Prostate gland (tissue), 2 donors: ENCODE results near the gene METAP2. TPM values are rescaled to one million over a fixed set of nuclear protein-coding genes. Genes with fewer than 3 reads are reported as not detected.

Source experiments
- DNase-seq: peaks from one replicate; pipeline ENCODE4 v3.0.0-alpha.2; 2019; ENCODE audit warnings: low spot score
- H3K27ac ChIP-seq, 2 donors: fragments of 200-600 bp; sonication (generic); 2 replicates each; pipeline ENCODE4 v1.5.1; 2017 to 2019
- H3K27me3 ChIP-seq: fragments of 200-600 bp; sonication (generic); replicated peaks from 2 replicates; pipeline ENCODE4 v1.5.1; 2019; ENCODE audit not compliant: insufficient read depth
- H3K36me3 ChIP-seq, 2 donors: fragments of 200-600 bp; sonication (generic); 1 replicate in 1 of 2; 2 replicates in 1 of 2; pipeline versions ENCODE4 v1.5.1 to v1.8.1; 2017 to 2019
- H3K4me1 ChIP-seq: fragments of 200-600 bp; sonication (generic); replicated peaks from 2 replicates; pipeline ENCODE4 v1.5.1; 2019
- H3K4me3 ChIP-seq, 2 donors: fragments of 200-600 bp; sonication (generic); 2 replicates each; pipeline ENCODE4 v1.5.1; 2017 to 2019
- H3K9me3 ChIP-seq: fragments of 200-600 bp; sonication (generic); 2 replicates; pipeline ENCODE4 v1.5.1; 2017
- POLR2A ChIP-seq: fragments of 450-650 bp; IDR thresholded peaks from one replicate; pipeline ENCODE4 v1.6.1; 2016; ENCODE audit warnings: antibody characterized with exemption, mild to moderate bottlenecking
- POLR2AphosphoS5 ChIP-seq: sonication (generic); formaldehyde crosslinking; IDR thresholded peaks from one replicate; pipeline ENCODE4 v1.6.1; 2017; ENCODE audit warnings: antibody characterized with exemption
- WGBS: methylation state at CpG from one replicate; pipeline ENCODE4 v1.1.5; 2018; 5-methylcytosine and 5-hydroxymethylcytosine counted together
- intact Hi-C: fragments of 100-400 bp; cut with DNase I; formaldehyde crosslinking; loops from one replicate; pipeline ENCODE4 v1.14.2; 2022
- total RNA-seq, 2 donors: library from RNA; depleted of rRNA; stranded (reverse); fragments of >200 nt; gene quantifications; one replicate each; pipeline ENCODE4 v1.1.0, GENCODE V29; 2016
- TF ChIP-seq, protein P1 (sequence below), 4 experiments: fragments of 200-600 bp in 2 of 4; fragments of 450-650 bp in 2 of 4; sonication (generic) in 2 of 4; IDR thresholded peaks; 1 replicate in 3 of 4; 2 replicates in 1 of 4; pipeline ENCODE4 v1.5.1; 2016 to 2019; ENCODE audit warnings: antibody characterized with exemption in 4 of 4, mild to moderate bottlenecking in 2 of 4, moderate library complexity in 2 of 4

Gene METAP2
- total RNA-seq, 2 donors from 2014 or later: 46.4 to 61.7 TPM

DNA sequence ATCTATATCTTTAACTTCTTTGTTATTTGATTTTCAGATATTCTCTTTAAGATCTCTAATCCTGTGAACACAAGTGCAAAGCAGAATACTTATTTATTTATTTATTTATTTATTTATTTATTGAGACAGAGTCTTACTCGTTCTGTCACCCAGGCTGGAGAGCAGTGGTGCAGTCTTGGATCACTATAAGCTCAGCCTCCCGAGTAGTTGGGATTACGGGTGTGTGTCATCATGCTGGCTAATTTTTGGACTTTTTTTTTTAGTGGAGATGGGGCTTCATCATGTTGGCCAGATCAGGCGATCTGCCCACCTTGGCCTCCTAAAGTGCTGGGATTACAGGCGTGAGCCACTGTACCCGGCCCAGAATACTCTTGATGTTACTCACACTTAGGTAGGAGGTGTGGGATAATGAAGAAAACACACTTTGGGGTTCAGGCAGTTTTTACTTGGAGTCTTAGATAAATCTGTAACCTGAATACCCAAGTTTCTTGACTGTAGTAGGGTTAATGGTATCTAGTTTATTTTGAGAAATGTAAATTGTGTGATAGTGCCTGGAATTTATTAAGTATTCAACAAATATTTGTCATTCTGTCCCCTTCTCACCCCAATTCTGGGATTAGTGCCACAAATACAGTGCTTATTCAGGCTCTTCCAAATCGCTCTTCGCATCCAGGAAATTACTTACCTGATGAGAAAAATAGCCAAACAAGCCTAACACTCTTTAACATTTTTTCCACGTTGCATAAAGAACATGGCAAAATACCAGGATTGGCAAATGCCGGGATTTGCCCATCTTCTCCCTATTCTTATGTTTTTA, 33.0 kb downstream of the METAP2 start:
- Histone ChIP-seq H3K36me3 (no peaks in the 10 kb centered on the region), H3K4me1 (no peaks in the 10 kb centered on the region), H3K27me3 (no peaks in the 10 kb centered on the region), H3K9me3 (no peaks in the 10 kb centered on the region), H3K27ac (no peak overlapping the region), H3K4me3 (no peak overlapping the region)
- no peak for DNase-seq
- intact Hi-C loops: no loop called here
- 57% methylated on average over 10 of the region's 10 CpGs for WGBS
- TF ChIP-seq POLR2AphosphoS5 (no peak), POLR2A (no peak)
- TF ChIP-seq, protein P1, sequence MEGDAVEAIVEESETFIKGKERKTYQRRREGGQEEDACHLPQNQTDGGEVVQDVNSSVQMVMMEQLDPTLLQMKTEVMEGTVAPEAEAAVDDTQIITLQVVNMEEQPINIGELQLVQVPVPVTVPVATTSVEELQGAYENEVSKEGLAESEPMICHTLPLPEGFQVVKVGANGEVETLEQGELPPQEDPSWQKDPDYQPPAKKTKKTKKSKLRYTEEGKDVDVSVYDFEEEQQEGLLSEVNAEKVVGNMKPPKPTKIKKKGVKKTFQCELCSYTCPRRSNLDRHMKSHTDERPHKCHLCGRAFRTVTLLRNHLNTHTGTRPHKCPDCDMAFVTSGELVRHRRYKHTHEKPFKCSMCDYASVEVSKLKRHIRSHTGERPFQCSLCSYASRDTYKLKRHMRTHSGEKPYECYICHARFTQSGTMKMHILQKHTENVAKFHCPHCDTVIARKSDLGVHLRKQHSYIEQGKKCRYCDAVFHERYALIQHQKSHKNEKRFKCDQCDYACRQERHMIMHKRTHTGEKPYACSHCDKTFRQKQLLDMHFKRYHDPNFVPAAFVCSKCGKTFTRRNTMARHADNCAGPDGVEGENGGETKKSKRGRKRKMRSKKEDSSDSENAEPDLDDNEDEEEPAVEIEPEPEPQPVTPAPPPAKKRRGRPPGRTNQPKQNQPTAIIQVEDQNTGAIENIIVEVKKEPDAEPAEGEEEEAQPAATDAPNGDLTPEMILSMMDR (IDR thresholded peaks at IDR 0.05): no peak

DNA sequence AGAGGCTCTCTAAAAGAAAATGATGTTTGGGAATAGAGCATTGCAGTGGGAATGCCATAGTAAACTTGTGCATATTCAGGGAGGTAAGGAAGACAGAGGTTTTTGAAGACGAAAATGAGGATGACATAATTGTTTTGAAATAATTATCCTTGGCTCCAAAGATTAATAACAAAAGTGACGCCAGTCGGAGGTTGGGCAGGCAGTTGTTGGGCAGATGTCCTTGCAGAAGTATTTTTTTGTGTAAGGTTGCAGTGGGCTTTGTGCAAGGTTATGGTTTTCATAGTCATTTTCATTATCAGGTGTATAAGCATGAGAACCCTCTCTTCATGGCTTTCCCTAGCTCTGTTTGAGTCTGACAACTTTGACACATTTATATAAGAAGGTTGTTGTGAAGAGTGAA, 35.3 kb downstream of the METAP2 start:
- Histone ChIP-seq H3K36me3 (peaks cover 0 to 5% of the 10 kb centered on the region in 2 donors), H3K4me3 (no peak overlapping the region), H3K27ac (no peak overlapping the region), H3K9me3 (no peaks in the 10 kb centered on the region), H3K4me1 (no peaks in the 10 kb centered on the region), H3K27me3 (no peaks in the 10 kb centered on the region)
- WGBS: 80% methylated on average over 3 of the region's 3 CpGs
- intact Hi-C loops: no loop called here
- TF ChIP-seq, protein P1 (IDR thresholded peaks at IDR 0.05): no peak
- no peak for TF ChIP-seq POLR2A
- TF ChIP-seq POLR2AphosphoS5: no peak
- no peak for DNase-seq

DNA sequence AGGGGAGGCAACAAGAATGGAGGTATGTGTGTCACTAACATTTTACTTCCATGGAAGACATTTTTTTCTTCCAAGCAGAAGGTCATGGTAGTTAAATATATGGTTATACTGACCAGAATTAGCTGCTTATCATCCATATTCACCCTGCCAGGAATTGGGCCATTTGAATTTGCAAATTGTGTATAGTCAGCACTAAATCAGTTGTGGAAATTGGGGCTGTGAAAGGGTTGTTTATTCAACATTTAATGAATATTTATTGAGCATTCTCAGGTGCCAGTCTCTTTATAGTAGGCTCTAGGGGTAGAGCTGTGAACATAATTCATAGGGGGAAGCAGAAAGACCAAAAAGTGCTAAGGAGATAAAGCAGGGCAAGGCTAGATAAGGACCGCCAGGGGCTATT, 38.0 kb downstream of the METAP2 start:
- no peak for DNase-seq
- H3K36me3 ChIP-seq: peaks cover 0 to 5% of the 10 kb centered on the region in 2 donors
- 100% methylated on average over 1 of the region's 1 CpG for WGBS

DNA sequence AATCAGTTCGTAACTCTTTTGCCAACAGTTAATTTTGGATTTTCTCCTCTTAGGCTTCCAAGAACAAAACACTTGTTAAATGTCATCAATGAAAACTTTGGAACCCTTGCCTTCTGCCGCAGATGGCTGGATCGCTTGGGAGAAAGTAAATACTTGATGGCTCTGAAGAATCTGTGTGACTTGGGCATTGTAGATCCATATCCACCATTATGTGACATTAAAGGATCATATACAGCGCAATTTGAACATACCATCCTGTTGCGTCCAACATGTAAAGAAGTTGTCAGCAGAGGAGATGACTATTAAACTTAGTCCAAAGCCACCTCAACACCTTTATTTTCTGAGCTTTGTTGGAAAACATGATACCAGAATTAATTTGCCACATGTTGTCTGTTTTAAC, 39.6 kb downstream of the METAP2 start:
- peaks cover 0 to 5% of the 10 kb centered on the region in 2 donors for H3K36me3 ChIP-seq
- no peak overlapping the region for H3K27ac ChIP-seq
- H3K4me3 ChIP-seq: no peak overlapping the region
- no peak for DNase-seq
- no peak for TF ChIP-seq POLR2AphosphoS5
- TF ChIP-seq POLR2A: no peak
- TF ChIP-seq, protein P1 (IDR thresholded peaks at IDR 0.05): no peak
- no peaks in the 10 kb centered on the region for H3K4me1 ChIP-seq
- H3K9me3 ChIP-seq: no peaks in the 10 kb centered on the region
- WGBS: 84% methylated on average over 5 of the region's 5 CpGs
- intact Hi-C loops: no loop called here
- no peaks in the 10 kb centered on the region for H3K27me3 ChIP-seq

More for the DNA sequence above, 38.0 kb downstream of the METAP2 start:
- H3K4me1 ChIP-seq: no peaks in the 10 kb centered on the region
- no peaks in the 10 kb centered on the region for H3K27me3 ChIP-seq
- H3K9me3 ChIP-seq: no peaks in the 10 kb centered on the region
- no peak overlapping the region for H3K27ac ChIP-seq
- no peak for TF ChIP-seq POLR2A
- TF ChIP-seq POLR2AphosphoS5: no peak
- TF ChIP-seq, protein P1 (IDR thresholded peaks at IDR 0.05): no peak
- no peak overlapping the region for H3K4me3 ChIP-seq
- intact Hi-C loops: no loop called here

DNA sequence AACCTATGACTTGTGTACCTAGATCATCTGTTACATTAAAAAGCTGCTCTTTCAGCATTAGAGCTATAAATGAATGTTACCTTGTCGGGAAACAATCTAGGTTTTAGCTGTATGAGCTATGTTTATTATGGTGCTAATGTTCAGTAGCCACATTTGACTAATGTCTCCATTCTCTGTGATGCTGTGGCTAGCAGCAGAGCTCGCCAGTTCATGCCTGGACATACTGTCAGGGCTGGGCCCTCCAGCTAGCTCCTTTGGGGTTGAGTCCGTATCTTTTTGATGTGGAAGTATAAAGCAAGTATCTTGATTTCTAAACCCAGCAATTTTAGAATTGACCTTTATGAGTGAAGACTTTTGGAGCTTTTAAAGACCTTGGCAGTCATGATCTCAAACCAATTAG, 41.2 kb downstream of the METAP2 start:
- 91% methylated on average over 3 of the region's 3 CpGs for WGBS
- intact Hi-C loops: no loop called here

More for the DNA sequence above, 41.2 kb downstream of the METAP2 start:
- peaks cover 0 to 5% of the 10 kb centered on the region in 2 donors for H3K36me3 ChIP-seq
- H3K27ac ChIP-seq: no peak overlapping the region
- no peak for TF ChIP-seq POLR2A
- TF ChIP-seq, protein P1 (IDR thresholded peaks at IDR 0.05): no peak
- TF ChIP-seq POLR2AphosphoS5: no peak
- no peaks in the 10 kb centered on the region for H3K4me1 ChIP-seq
- no peak for DNase-seq
- H3K9me3 ChIP-seq: no peaks in the 10 kb centered on the region
- no peaks in the 10 kb centered on the region for H3K27me3 ChIP-seq
- H3K4me3 ChIP-seq: no peak overlapping the region
